PFSK-1 (cell line): ENCODE data around the gene DIAPH2.

ENCODE experiments used
- POLR2AphosphoS5 ChIP-seq: IDR thresholded peaks from 2 replicates; pipeline ENCODE4 v1.6.1; 2012; ENCODE audit warnings: low read depth, mild to moderate bottlenecking, control low read depth, low read length, moderate library complexity
- TAF1 ChIP-seq: IDR thresholded peaks from 2 replicates; pipeline ENCODE4 v1.6.1; 2012; ENCODE audit warnings: low read length, control low read depth, borderline replicate concordance; ENCODE audit not compliant: insufficient read depth
- TF ChIP-seq, protein P1 (sequence below), 2 experiments: IDR thresholded peaks; 2 replicates each; pipeline versions ENCODE4 v1.6.1 to v1.8.0; 2011 to 2012; ENCODE audit warnings: low read depth in 2 of 2, low read length in 2 of 2, control low read depth in 1 of 2, inconsistent platforms in 1 of 2, mild to moderate bottlenecking in 1 of 2, moderate library complexity in 1 of 2; ENCODE audit not compliant: insufficient read depth in 1 of 2

DNA sequence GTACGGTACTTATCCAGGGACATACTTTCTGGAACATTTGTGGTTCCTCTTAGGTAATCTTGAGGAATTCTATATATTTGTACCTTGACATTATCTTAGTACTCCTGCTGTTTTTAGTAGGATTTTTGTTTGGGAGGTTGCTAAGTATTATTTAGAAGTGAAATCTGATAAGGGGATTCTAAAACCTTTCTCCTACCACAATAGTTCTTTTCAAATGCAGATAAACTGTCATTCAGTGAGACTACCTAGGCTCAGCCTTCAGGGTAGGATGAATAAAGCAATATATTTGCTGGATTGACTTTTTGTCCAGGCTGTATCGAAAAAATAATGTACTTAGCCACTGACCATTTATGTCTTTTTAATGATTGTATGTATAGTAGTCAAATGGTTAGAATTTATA is 25.4 kb downstream of the DIAPH2 start:
- TF ChIP-seq, protein P1, sequence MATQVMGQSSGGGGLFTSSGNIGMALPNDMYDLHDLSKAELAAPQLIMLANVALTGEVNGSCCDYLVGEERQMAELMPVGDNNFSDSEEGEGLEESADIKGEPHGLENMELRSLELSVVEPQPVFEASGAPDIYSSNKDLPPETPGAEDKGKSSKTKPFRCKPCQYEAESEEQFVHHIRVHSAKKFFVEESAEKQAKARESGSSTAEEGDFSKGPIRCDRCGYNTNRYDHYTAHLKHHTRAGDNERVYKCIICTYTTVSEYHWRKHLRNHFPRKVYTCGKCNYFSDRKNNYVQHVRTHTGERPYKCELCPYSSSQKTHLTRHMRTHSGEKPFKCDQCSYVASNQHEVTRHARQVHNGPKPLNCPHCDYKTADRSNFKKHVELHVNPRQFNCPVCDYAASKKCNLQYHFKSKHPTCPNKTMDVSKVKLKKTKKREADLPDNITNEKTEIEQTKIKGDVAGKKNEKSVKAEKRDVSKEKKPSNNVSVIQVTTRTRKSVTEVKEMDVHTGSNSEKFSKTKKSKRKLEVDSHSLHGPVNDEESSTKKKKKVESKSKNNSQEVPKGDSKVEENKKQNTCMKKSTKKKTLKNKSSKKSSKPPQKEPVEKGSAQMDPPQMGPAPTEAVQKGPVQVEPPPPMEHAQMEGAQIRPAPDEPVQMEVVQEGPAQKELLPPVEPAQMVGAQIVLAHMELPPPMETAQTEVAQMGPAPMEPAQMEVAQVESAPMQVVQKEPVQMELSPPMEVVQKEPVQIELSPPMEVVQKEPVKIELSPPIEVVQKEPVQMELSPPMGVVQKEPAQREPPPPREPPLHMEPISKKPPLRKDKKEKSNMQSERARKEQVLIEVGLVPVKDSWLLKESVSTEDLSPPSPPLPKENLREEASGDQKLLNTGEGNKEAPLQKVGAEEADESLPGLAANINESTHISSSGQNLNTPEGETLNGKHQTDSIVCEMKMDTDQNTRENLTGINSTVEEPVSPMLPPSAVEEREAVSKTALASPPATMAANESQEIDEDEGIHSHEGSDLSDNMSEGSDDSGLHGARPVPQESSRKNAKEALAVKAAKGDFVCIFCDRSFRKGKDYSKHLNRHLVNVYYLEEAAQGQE (IDR thresholded peaks at IDR 0.05; ENCODE audit: insufficient read depth in 1 of 2, low read depth in 2 of 2, low read length in 2 of 2), result no peak
- TF ChIP-seq TAF1 (no peak), POLR2AphosphoS5 (no peak)
